ENCODE measurements around the gene AEN. TPM values are rescaled to one million over a fixed set of nuclear protein-coding genes. Genes with fewer than 3 reads are reported as not detected.

The AEN gene
- total and polyA plus RNA-seq, 2 of the 8 experiments (the other 6 are each of a cell fraction or from before 2014, with no cell fraction given) = 112 to 122 TPM

- TF ChIP-seq, protein P1, sequence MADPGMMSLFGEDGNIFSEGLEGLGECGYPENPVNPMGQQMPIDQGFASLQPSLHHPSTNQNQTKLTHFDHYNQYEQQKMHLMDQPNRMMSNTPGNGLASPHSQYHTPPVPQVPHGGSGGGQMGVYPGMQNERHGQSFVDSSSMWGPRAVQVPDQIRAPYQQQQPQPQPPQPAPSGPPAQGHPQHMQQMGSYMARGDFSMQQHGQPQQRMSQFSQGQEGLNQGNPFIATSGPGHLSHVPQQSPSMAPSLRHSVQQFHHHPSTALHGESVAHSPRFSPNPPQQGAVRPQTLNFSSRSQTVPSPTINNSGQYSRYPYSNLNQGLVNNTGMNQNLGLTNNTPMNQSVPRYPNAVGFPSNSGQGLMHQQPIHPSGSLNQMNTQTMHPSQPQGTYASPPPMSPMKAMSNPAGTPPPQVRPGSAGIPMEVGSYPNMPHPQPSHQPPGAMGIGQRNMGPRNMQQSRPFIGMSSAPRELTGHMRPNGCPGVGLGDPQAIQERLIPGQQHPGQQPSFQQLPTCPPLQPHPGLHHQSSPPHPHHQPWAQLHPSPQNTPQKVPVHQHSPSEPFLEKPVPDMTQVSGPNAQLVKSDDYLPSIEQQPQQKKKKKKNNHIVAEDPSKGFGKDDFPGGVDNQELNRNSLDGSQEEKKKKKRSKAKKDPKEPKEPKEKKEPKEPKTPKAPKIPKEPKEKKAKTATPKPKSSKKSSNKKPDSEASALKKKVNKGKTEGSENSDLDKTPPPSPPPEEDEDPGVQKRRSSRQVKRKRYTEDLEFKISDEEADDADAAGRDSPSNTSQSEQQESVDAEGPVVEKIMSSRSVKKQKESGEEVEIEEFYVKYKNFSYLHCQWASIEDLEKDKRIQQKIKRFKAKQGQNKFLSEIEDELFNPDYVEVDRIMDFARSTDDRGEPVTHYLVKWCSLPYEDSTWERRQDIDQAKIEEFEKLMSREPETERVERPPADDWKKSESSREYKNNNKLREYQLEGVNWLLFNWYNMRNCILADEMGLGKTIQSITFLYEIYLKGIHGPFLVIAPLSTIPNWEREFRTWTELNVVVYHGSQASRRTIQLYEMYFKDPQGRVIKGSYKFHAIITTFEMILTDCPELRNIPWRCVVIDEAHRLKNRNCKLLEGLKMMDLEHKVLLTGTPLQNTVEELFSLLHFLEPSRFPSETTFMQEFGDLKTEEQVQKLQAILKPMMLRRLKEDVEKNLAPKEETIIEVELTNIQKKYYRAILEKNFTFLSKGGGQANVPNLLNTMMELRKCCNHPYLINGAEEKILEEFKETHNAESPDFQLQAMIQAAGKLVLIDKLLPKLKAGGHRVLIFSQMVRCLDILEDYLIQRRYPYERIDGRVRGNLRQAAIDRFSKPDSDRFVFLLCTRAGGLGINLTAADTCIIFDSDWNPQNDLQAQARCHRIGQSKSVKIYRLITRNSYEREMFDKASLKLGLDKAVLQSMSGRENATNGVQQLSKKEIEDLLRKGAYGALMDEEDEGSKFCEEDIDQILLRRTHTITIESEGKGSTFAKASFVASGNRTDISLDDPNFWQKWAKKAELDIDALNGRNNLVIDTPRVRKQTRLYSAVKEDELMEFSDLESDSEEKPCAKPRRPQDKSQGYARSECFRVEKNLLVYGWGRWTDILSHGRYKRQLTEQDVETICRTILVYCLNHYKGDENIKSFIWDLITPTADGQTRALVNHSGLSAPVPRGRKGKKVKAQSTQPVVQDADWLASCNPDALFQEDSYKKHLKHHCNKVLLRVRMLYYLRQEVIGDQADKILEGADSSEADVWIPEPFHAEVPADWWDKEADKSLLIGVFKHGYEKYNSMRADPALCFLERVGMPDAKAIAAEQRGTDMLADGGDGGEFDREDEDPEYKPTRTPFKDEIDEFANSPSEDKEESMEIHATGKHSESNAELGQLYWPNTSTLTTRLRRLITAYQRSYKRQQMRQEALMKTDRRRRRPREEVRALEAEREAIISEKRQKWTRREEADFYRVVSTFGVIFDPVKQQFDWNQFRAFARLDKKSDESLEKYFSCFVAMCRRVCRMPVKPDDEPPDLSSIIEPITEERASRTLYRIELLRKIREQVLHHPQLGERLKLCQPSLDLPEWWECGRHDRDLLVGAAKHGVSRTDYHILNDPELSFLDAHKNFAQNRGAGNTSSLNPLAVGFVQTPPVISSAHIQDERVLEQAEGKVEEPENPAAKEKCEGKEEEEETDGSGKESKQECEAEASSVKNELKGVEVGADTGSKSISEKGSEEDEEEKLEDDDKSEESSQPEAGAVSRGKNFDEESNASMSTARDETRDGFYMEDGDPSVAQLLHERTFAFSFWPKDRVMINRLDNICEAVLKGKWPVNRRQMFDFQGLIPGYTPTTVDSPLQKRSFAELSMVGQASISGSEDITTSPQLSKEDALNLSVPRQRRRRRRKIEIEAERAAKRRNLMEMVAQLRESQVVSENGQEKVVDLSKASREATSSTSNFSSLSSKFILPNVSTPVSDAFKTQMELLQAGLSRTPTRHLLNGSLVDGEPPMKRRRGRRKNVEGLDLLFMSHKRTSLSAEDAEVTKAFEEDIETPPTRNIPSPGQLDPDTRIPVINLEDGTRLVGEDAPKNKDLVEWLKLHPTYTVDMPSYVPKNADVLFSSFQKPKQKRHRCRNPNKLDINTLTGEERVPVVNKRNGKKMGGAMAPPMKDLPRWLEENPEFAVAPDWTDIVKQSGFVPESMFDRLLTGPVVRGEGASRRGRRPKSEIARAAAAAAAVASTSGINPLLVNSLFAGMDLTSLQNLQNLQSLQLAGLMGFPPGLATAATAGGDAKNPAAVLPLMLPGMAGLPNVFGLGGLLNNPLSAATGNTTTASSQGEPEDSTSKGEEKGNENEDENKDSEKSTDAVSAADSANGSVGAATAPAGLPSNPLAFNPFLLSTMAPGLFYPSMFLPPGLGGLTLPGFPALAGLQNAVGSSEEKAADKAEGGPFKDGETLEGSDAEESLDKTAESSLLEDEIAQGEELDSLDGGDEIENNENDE (IDR thresholded peaks at IDR 0.05; ENCODE audit: insufficient replicate concordance, low read length) = no peak
- TF ChIP-seq RXRA (IDR thresholded peaks at IDR 0.05; ENCODE audit: insufficient read depth, low read depth, low read length) = no peak
- no peak for TF ChIP-seq EZH2 (IDR thresholded peaks at IDR 0.05; ENCODE audit: low read depth, low read length, severe bottlenecking)
- TF ChIP-seq KDM5A (IDR thresholded peaks at IDR 0.05; ENCODE audit: low read length) = no peak
- TF ChIP-seq CTBP2 (IDR thresholded peaks at IDR 0.05; ENCODE audit: borderline replicate concordance, insufficient read depth, insufficient read length, low read length) = no peak
- TF ChIP-seq TAF1 (IDR thresholded peaks at IDR 0.05; ENCODE audit: low read depth, low read length) = no peak
- TF ChIP-seq, protein P2, sequence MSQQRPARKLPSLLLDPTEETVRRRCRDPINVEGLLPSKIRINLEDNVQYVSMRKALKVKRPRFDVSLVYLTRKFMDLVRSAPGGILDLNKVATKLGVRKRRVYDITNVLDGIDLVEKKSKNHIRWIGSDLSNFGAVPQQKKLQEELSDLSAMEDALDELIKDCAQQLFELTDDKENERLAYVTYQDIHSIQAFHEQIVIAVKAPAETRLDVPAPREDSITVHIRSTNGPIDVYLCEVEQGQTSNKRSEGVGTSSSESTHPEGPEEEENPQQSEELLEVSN (IDR thresholded peaks at IDR 0.05) = no peak
- TF ChIP-seq EP300 (IDR thresholded peaks at IDR 0.05; ENCODE audit: borderline replicate concordance in 1 of 2, low read depth in 2 of 2, low read length in 2 of 2) = no peak
Observed at GRCh38 chr15:88658972-88659931, 38.1 kb downstream of the AEN start (continued).
